Stimulated activated CD8-positive, alpha-beta memory T cell treated with anti-CD3 and anti-CD28 coated beads, Interleukin-12 subunit alpha, Interleukin-12 subunit beta, amount 100 ng/mL, for 24 hours (primary cell): ENCODE measurements around the gene ASCL4.
"Not testable (repeated sequence)": the region's sequence is repeated elsewhere in the genome, so short reads cannot be mapped to it uniquely, and the experiment has no call there.

Experiments used
- DNase-seq: peaks from one replicate; pipeline ENCODE4 v3.0.0-alpha.2; 2020; ENCODE audit errors: extremely low read depth

Gene ASCL4, protein sequence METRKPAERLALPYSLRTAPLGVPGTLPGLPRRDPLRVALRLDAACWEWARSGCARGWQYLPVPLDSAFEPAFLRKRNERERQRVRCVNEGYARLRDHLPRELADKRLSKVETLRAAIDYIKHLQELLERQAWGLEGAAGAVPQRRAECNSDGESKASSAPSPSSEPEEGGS

DNA sequence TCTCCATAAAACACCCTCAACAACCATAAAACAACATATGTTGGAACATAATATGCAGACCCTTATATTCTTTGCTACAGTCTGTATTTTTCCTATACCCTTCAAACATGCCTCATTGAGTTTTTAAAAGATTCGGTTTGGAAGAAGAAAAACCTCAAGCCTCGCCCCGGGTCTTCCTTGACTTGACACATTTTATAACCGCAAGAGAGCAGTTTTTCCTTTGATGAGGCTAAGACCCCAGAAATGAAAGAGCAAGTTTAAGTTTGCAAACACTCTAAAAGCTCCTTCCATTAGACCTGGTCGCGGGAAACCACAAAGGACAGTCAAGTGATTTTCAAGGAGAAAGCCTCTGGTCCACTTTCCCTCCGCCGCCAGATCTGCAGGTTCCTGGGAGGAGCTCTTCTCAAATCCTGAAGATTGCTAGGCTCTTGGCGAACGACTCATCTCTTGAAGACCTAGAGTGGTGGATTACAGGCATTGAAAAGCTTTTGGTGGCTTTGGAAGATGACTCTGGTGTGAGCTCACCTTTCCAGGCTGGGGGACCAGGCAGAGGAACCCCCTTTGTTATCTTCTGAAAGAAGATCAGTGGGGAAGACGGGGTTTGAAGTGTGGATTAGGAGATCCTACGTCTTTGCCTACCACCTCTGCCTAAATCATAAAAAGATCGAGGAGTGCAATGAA lies at the start of gene ASCL4:
Gene ASCL4, plus strand, starts transcription at position 356 of the 681 bp plus-strand sequence. CDS start 515 bp downstream, outside the sequence.
- no peak for DNase-seq

DNA sequence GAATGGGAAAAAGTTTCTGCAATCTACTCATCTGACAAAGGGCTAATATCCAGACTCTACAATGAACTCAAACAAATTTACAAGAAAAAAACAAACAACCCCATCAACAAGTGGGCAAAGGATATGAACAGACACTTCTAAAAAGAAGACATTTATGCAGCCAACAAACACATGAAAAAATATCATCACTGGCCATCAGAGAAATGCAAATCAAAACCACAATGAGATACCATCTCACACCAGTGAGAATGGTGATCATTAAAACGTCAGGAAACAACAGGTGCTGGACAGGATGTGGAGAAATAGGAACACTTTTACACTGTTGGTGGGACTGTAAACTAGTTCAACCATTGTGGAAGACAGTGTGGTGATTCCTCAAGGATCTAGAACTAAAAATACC lies 47.2 kb upstream of the ASCL4 start:
- DNase-seq: not testable (repeated sequence)

DNA sequence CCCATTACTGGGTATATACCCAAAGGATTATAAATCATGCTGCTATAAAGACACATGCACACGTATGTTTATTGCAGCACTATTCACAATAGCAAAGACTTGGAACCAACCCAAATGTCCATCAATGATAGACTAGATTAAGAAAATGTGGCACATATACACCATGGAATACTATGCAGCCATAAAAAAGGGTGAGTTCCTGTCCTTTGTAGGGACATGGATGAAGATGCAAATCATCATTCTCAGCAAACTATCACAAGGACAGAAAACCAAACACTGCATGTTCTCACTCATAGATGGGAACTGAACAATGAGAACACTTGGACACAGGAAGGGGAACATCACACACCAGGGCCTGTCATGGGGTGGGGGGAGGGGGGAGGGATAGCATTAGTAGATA lies 46.8 kb upstream of the ASCL4 start:
- not testable (repeated sequence) for DNase-seq

DNA sequence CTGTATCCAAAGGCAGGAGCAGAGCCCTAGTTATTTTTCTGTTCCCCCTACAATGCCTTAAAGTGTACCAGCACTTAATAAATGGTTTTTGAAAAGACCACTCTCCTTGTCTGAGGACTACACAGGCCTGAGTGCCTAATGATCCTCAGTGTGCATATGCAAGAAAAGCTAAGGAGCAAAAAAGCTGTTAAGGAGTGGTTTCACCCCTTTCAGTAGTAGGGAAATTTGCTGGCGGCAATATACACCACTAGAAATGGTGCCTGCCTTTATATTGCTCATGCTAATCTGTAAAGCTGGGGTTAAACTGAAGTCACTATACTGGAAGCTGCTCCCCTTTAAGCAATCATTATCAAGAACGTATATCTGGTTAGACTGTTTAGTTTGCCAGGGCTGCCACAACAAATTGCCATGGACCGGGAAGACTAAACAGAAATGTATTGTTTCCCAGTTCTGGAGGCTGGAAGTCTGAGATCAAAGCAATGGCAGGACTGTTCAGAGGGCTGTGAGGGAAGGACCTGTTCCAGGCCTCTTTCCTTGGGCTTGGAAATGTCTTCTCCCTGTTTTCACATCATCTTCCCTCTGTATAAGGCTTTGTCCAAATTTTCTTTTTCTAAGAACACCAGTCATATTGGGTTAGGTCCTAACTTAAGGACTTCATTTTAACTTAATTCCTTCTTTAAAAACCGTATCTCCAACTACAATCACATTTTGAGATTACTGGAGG lies 43.7 kb upstream of the ASCL4 start:
- DNase-seq: no peak

DNA sequence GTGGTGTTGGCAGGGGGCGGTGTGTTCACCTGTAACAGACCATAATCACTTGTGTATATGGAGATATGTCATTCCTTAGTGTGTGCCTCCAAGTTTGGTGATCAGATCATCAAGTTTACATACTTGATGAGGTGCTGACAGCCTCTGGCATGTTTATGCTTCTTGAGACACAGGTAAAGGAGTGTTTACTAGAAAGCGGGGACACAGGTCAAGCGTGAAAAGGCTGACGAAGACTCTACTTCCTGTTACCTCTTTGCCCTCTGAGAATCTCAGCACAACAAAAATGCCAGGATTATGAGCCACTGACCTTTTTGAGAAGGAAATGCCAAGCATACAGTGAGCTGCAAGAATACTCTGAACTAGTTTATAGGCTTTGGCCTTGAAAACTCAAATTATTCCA lies 43.1 kb upstream of the ASCL4 start:
- no peak for DNase-seq

DNA sequence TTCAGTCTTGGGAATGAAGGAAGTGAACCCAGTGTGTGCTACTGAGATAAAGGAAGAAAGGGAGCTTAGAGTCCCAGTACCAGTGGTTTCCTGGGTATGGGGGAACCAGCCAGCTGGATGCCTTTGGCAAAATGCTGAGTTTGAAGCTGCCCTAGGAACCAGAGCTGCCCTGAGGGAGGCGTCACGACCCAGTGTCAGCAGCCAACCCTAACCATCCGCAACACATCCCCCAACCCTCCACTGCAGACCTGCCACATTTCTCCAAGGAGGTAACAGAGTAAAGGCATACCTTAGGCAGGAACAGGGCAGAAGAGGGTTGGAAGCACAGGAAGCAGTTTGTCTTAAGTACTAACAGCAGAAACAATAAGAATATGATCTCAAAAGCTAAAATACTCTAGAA lies 42.1 kb upstream of the ASCL4 start:
- no peak for DNase-seq

DNA sequence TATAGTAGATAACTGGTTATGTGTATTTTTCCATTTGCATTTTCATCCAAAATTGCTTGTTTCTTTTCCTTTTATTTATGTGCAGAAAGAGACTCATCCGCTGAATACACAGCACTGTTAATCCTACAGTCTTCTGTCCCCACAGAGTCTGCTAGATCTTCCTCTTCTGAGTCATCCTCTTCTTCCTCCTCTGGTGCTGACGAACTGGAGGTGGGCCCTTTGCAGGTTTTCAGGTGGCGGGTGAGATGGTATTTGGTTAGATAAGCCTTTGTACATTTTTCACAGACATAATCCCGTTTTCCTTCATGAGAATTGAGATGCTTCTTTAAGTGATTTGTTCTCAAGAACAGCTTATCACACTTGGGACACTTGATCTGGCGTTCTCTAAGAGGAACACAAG lies 40.4 kb upstream of the ASCL4 start:
- DNase-seq: no peak

DNA sequence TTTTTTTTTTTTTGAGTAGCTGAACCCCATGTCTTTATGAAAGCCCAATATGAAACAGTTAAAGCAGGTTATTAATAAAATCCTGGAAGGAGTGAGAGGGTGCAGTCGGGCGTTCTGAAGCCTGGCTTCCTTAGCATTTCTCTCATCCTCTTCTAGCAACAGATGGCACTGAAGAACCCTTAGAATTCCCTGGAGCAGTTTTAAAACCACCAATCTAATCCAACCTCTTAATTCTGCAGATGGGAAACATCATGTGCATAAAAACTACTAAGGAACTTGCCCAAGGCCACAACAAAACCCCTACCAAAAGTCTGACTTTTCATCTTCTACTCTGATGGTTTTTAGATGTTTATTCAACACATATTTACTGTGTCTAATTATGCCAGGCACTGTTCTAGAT lies 38.7 kb upstream of the ASCL4 start:
- no peak for DNase-seq

DNA sequence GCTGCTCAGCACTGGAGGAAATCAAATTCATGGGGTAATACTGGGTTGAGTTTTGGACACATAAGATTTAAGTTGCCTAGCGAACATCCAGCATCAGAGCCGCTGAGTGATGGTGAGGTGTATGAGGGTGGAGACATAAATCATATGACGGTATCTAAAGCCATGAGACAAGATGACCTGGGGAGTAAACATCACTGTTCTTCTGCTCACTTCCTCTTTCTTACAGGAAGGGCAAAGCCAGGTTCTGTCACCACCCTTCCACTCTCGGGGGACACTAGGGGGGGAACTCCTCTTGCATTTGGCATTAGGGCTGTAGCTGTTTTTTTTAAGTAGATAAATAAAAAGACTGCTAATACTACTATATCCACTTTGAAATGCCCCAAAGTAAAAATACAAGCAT lies 37.6 kb upstream of the ASCL4 start:
- no peak for DNase-seq

DNA sequence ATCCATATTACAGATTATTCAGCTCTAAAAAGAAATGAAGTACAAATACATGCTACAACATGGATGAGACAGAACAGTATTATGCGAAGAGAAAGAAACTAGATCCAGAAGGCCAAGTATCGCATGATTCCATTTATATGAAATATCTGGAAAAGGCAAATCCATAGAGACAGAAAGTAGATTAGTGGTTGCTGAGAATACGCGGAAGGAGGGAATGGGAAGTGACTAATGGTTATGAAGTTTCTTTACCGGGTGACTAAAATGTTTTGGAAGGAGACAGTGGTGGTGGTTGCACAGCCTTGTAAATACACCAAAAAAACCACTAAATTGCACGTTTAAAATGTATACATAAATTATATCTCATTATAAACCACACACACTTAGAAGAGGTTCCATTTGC lies 26.0 kb upstream of the ASCL4 start:
- no peak for DNase-seq

DNA sequence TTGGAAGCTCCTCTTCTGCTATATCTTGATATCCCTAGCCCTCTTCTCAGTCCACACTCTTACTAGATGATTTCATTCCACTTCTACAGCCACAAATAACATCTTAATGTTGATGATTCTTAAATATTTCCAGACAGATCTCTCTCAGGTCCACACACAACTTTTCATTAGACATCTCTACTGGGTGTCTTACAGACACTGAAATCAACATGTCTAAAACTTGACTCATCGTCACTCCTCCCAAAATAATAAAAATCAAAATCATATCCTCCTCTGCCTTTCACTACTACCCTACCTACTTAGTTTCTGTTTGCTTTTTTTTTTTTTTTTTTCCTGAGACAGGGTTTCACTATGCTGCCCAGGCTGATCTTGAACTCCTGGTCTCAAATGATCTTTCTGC lies 25.4 kb upstream of the ASCL4 start:
- no peak for DNase-seq

DNA sequence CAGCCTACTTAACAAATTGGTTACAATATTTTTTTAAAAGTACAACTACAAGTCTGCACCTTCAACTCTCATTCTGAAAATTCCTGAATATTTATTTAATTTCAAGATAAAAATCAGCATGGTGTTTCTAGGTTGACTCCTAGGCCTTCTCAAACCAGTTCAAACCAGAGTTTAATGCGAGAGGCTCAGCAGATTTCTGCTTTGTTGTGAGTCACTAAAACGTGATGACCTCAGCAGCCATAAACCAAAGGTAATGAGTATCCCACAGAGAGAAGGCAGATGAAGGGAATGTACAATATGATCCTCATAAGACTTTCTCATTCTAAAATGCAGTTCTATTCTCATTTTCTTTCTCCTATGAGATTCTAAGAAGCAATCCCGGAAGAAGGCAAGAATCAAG lies 15.1 kb upstream of the ASCL4 start:
- no peak for DNase-seq

DNA sequence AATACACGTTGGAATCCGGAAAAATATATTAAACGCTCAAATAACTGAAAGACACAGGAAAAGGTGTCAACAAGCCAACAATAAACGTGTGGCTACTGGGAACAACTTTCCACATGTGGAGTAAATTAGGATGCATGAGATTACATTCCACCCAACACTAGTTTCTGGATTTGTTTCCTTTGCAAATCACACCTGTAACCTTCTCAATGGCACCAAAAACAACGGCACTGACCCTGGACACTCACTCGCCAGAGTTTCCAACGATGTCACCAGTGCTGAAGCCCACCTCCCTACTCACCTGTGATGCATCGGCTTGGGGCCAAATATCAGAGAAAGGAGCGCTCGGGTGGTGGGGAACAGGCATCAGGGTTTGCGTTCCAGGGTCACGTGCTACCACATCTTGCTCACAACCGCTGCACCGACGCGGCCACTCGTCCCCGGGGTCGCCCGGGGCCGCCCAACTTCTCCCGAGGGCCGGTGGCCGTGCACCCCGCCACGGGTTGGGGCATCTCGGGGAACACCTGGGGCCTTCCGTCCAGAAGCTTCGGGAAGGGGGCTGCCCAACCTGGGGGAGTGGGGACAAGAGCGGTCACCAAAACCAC lies 14.2 kb upstream of the ASCL4 start:
- DNase-seq: no peak

DNA sequence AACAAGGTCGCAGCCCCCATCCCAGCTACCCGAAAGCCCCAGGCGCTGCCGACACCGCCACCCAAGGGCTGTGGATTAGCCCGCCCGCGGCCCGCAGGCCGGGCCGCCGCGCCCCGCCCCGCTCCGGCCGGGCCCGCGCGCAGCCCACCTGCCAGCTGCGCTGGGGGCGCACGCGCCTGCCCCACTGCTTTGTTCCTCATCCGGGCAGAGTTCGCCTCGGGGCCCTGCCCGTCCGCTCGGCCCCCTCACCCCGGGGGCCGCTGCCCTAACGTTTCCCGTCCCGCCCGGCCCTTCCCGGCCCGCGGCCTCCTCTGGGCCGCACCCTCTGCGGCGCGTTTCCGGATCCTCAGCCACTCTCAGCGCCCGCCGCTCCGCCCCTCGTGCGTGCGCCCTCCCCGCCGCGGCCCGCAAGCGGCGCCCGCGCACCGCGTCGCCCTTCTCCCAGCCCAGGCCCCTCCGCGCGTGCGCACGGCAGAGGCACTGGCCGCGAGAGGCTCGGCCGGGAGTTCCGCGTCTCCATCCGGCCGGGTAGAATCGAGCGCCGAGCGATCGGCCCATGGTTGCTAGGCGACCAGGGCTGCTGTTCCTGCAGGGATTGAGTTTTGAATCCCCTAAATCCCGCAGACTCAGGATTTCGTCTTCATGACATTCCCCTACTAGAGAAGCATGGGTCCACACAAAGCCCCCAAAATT lies 13.5 kb upstream of the ASCL4 start, which contains the start of gene PRDM4:
Gene PRDM4, minus strand, starts transcription at position 329 of the 693 bp plus-strand sequence. CDS start 622 bp downstream, outside the sequence.
- peak; percentile 81 for DNase-seq

DNA sequence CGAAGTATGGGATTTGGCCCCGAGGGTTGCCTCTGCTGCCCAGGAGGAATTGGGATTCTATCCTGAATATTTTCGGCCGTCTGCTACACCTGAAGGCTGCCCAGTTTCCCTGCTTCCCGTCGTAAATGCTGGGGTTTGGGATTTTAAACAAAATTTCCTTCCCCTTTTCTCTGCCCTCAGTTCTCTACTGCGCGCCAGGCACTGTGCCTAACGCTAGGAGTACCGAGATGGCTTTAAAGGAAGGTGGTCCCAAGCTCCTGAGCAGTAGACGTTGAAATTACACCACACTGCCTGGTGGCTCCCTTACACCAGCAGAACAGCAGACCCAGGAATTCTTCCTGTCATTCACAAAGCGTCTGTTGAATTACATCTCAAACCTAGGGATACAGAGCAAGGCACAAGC lies 13.0 kb upstream of the ASCL4 start:
- no peak for DNase-seq

DNA sequence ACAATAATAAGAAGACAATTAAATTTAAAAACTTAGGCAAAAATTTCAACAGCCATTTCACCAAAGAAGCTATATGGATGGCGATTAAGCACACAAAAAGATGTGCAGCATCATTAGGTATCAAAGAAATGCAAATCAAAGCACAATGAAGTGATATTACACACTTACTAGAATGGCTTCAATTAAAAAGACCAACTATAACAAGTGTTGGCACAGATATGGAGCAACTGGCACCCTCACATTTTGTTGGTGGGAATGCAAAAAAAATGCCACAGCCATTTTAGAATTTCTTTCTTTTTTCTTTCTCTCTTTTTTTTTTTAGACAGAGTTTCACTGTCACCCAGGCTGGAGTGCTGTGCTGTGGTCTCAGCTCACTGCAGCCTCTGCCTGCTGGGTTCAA lies 11.6 kb upstream of the ASCL4 start:
- no peak for DNase-seq

DNA sequence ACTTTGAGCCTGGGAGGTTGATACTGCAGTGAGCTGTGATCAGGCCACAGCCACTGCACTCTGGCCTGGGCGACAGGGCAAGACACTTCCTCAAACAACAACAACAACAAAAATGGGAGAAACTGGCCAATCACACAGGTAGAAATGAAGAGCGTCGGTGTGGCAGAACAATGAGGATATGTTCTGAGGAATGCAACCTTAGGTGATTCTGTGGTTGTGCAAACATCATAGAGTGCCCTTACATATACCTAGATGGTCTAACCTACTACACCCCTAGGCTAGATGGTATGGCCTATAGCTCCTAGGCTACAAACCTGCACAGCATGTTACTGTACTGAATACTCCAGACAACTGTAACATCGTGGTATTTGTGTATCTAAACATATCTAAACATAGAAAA lies 9.9 kb upstream of the ASCL4 start:
- no peak for DNase-seq

DNA sequence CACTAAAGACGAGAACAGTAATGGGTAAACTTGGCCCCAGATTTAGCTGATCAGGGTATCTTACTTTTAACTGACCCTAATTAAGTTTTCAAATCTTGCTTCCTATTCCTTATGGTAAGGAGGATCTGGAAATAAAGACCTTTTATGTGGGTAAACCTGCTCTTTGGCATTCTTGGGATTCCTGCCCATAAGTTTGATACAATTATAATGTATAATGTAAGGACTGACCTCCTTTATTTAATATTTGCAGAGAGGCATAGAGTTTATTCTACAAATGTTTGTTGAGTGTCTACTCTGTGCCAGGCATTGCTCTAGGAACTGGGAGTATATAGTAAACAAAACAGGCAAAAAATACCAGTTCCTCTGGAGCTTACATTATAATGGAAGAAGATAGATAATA lies 9.2 kb upstream of the ASCL4 start:
- no peak for DNase-seq

DNA sequence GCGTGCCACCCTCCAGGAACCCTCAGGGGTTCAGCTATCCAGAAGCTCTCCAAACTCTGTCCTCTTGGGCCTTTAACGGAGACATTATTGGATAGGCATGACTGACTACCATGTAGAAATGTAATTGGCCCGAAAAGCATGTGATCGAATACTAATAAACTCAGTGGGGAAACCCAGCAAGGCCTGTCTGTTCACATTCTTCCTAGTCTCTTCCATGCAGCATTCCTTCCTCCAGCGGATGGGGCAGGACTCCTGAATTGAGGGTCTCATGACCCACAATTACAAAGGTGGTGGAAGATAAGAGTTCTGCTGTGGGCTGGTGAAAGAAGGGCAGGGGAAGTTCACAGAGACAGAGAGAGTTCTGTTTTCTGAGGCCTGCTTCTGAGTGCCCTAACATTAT lies 7.0 kb upstream of the ASCL4 start:
- no peak for DNase-seq

DNA sequence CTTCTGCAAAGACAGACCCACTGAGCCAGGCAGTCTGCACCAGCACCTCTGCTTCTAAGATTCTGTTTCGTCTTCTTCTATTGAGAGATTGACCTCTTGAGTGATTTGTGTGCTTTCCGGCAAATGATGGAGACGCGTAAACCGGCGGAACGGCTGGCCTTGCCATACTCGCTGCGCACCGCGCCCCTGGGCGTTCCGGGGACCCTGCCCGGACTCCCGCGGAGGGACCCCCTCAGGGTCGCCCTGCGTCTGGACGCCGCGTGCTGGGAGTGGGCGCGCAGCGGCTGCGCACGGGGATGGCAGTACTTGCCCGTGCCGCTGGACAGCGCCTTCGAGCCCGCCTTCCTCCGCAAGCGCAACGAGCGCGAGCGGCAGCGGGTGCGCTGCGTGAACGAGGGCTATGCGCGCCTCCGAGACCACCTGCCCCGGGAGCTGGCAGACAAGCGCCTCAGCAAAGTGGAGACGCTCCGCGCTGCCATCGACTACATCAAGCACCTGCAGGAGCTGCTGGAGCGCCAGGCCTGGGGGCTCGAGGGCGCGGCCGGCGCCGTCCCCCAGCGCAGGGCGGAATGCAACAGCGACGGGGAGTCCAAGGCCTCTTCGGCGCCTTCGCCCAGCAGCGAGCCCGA lies 703 bp downstream of the ASCL4 start:
- DNase-seq: no peak

DNA sequence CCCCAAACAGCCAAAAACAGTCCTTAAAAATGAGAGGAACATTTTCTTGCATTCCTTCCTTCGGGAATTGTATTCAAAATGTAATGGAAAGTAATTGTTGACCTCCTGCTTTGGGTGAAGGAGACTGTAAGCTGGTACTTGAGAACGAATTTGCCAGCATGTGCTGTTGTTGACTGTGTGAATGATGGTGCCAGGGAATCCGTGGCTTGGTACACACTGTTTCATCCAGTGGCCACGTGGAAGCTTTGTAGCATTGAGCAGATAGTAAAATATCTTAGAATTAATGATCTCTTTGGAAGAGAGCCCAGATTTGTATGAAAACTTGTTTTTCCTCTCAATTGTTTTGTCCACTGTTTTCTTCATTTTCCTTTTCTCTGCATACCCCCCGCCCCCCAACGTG lies 1.7 kb downstream of the ASCL4 start:
- no peak for DNase-seq
